ENCODE results near the gene MMEL1. TPM values are rescaled to one million over a fixed set of nuclear protein-coding genes. Genes with fewer than 3 reads are reported as not detected.

MMEL1 gene
- total and polyA plus RNA-seq, 4 experiments from 2014 or later: 0.67 to 8.1 (median 3.2) TPM

- CTCF ChIA-PET (ENCODE audit: partially characterized antibody): no interaction called here
- no peaks in the 10 kb centered on the region for H3K27me3 ChIP-seq (ENCODE audit: insufficient read depth, low read length)
- no peaks in the 10 kb centered on the region for H3K36me3 ChIP-seq (ENCODE audit: insufficient read depth, low read length)
- Mint-ChIP-seq H3K27me3 (peaks cover 8 to 9% of the 10 kb centered on the region in 2 donors), H3K4me1 (no peaks in the 10 kb centered on the region), H3K36me3 (peaks cover 5 to 15% of the 10 kb centered on the region in 2 donors), H3K9me3 (peaks cover 6 to 37% (median 32%) of the 10 kb centered on the region in 8 donors), H3K4me3 (no peak overlapping the region), H3K27ac (no peak overlapping the region)
- intact Hi-C loops (cut with micrococcal nuclease): no loop called here
- H3K4me3 ChIP-seq (ENCODE audit: low read length in 2 of 2): no peak overlapping the region
- POLR2A ChIA-PET (ENCODE audit: partially characterized antibody): no interaction called here
- H3K4me1 ChIP-seq (ENCODE audit: insufficient read depth, low read length): no peaks in the 10 kb centered on the region
- no peak for DNase-seq
- peaks cover 0 to 7% of the 10 kb centered on the region in 2 donors for H3K9me3 ChIP-seq (ENCODE audit: control insufficient read depth in 1 of 2, low read length in 2 of 2)
- H3K27ac ChIP-seq (ENCODE audit: low read depth, low read length): no peak overlapping the region
Observed at GRCh38 chr1:2611621-2612437, 21.0 kb downstream of the MMEL1 start.

DNA sequence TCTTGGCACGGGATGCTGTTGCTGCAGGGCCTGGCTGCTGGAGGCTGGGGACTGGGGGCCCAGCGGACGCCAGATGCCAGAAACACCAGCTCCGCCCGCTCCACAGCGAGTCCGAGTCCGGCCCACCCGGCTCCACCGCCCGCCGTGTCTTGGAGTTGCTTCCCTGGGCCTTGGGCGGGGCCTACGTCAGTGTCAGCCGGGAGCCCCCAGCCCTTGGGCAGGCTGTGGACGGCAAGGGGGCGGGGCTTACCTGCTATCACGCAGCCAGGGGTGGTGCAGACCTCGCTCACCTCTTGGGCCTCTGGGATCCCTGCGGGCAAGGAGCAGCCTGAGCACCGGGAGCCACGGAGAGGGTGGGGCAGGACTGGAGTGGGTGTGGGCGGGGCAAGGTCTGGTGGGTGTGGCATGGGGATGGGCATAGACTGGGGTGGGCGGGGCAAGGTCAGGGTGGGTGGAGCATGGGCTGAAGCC lies 21.8 kb downstream of the MMEL1 start:
- H3K27me3 ChIP-seq (ENCODE audit: insufficient read depth, low read length): no peaks in the 10 kb centered on the region
- no peak for DNase-seq
- H3K36me3 ChIP-seq (ENCODE audit: insufficient read depth, low read length): no peaks in the 10 kb centered on the region
- Mint-ChIP-seq H3K9me3 (peaks cover 3 to 29% (median 25%) of the 10 kb centered on the region in 8 donors), H3K4me1 (no peaks in the 10 kb centered on the region), H3K27ac (no peak overlapping the region), H3K36me3 (peaks cover 5 to 15% of the 10 kb centered on the region in 2 donors), H3K4me3 (no peak overlapping the region), H3K27me3 (peaks cover 4 to 5% of the 10 kb centered on the region in 2 donors)
- POLR2A ChIA-PET (ENCODE audit: partially characterized antibody): no interaction called here
- H3K9me3 ChIP-seq (ENCODE audit: control insufficient read depth in 1 of 2, low read length in 2 of 2): peaks cover 0 to 4% of the 10 kb centered on the region in 2 donors
- CTCF ChIA-PET (ENCODE audit: partially characterized antibody): no interaction called here
- no peaks in the 10 kb centered on the region for H3K4me1 ChIP-seq (ENCODE audit: insufficient read depth, low read length)
- intact Hi-C loops (cut with micrococcal nuclease): no loop called here
- no peak overlapping the region for H3K4me3 ChIP-seq (ENCODE audit: low read length in 2 of 2)
- no peak overlapping the region for H3K27ac ChIP-seq (ENCODE audit: low read depth, low read length)

GRCh38 chr1:2610036-2610959 lies 22.5 kb downstream of the MMEL1 start:
- no peak overlapping the region for H3K27ac Mint-ChIP-seq
- peaks cover 4 to 5% of the 10 kb centered on the region in 2 donors for H3K27me3 Mint-ChIP-seq
- intact Hi-C loops (cut with micrococcal nuclease): loop anchor here (1.0 kb wide), 1 partner anchor 13 kb away; no protein-coding TSS in a partner anchor
- H3K4me1 Mint-ChIP-seq: no peaks in the 10 kb centered on the region
- peaks cover 2 to 14% of the 10 kb centered on the region in 2 donors for H3K36me3 Mint-ChIP-seq
- H3K36me3 ChIP-seq (ENCODE audit: insufficient read depth, low read length): no peaks in the 10 kb centered on the region
- peaks cover 2 to 22% (median 19%) of the 10 kb centered on the region in 8 donors for H3K9me3 Mint-ChIP-seq
- ChIA-PET CTCF (ENCODE audit: partially characterized antibody) (no interaction called here), POLR2A (ENCODE audit: partially characterized antibody) (no interaction called here)
- H3K27me3 ChIP-seq (ENCODE audit: insufficient read depth, low read length): no peaks in the 10 kb centered on the region
- no peak overlapping the region for H3K4me3 Mint-ChIP-seq
- H3K4me3 ChIP-seq (ENCODE audit: low read length in 2 of 2): no peak overlapping the region
- H3K9me3 ChIP-seq (ENCODE audit: control insufficient read depth in 1 of 2, low read length in 2 of 2): peaks cover 0 to 2% of the 10 kb centered on the region in 2 donors
- no peak overlapping the region for H3K27ac ChIP-seq (ENCODE audit: low read depth, low read length)
- H3K4me1 ChIP-seq (ENCODE audit: insufficient read depth, low read length): no peaks in the 10 kb centered on the region
- no peak for DNase-seq

DNA sequence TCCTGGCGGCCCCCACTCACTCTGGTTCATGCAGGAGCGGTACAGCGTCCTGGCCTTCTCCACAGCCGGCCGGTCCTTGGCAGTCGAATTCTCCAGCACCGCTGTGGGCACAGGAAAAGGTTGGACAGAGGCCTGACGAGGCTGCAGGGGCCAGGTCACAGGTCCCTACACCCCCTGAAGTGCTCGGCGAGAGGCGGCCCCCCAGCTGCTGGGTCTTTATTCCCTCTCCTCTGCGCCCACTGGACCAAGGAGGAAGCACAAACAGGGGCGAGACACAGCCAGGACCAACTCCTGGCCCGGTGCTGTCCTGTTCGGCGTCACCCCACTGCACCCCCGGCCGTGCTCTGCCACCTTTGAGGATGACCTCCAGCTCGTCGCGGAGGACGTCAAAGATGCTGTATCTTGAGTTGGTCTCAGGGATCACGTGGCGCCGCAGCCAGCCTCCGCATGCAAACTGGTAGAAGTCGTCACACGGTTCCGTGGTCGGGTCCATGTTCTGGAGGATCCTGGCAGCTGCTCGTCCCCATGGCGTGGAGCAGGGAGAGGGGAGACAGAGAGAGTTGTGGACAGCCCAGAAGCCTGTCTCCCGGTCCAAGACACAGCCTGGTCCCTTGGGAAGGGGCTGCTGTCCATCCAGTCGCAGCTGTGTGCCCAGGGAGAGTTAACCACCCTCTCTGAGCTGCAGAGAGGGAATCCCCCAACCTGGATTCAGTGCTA lies 23.3 kb downstream of the MMEL1 start:
- intact Hi-C loops (cut with micrococcal nuclease): loop anchor here (1.0 kb wide), 1 partner anchor 12 kb away; no protein-coding TSS in a partner anchor
- no peaks in the 10 kb centered on the region for H3K4me1 ChIP-seq (ENCODE audit: insufficient read depth, low read length)
- ChIA-PET POLR2A (ENCODE audit: partially characterized antibody) (no interaction called here), CTCF (ENCODE audit: partially characterized antibody) (no interaction called here)
- no peaks in the 10 kb centered on the region for H3K9me3 ChIP-seq (ENCODE audit: control insufficient read depth in 1 of 2, low read length in 2 of 2)
- Mint-ChIP-seq H3K27me3 (peaks cover 3 to 5% of the 10 kb centered on the region in 2 donors), H3K9me3 (peaks cover 0 to 17% (median 12%) of the 10 kb centered on the region in 8 donors), H3K4me3 (no peak overlapping the region), H3K27ac (no peak overlapping the region), H3K36me3 (peaks cover 0 to 6% of the 10 kb centered on the region in 2 donors), H3K4me1 (no peaks in the 10 kb centered on the region)
- DNase-seq: no peak
- no peaks in the 10 kb centered on the region for H3K36me3 ChIP-seq (ENCODE audit: insufficient read depth, low read length)
- no peak overlapping the region for H3K27ac ChIP-seq (ENCODE audit: low read depth, low read length)
- H3K4me3 ChIP-seq (ENCODE audit: low read length in 2 of 2): no peak overlapping the region
- H3K27me3 ChIP-seq (ENCODE audit: insufficient read depth, low read length): no peaks in the 10 kb centered on the region

DNA sequence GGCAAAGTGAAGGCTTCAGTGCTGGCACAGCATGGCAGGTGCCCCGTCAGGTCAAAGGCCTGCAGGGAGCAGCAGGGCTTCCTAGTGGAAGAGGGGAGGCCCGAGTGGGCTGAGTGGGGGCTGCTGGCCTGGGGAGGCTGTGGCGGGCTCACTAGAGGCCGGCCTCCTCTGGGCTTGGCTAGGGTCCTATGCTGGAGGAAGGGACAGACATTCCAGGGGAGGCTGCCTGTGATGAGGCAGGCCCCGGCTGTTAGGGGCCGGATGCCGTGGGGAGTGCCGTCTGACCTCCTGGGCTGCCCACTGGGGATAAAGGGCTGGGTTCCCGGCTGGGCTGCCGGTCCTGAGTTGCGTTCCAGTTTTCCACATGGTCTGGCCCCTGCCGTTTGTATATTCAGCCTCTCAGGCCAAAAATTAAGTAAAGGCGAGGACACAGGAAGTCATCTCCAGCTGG lies 25.1 kb downstream of the MMEL1 start:
- Mint-ChIP-seq H3K4me3 (no peak overlapping the region), H3K36me3 (no peaks in the 10 kb centered on the region), H3K27ac (no peak overlapping the region), H3K4me1 (no peaks in the 10 kb centered on the region), H3K27me3 (no peaks in the 10 kb centered on the region), H3K9me3 (peaks cover 0 to 2% (median 0%) of the 10 kb centered on the region in 8 donors)
- Histone ChIP-seq H3K27ac (ENCODE audit: low read depth, low read length) (no peak overlapping the region), H3K9me3 (ENCODE audit: control insufficient read depth in 1 of 2, low read length in 2 of 2) (no peaks in the 10 kb centered on the region), H3K4me3 (ENCODE audit: low read length in 2 of 2) (no peak overlapping the region), H3K36me3 (ENCODE audit: insufficient read depth, low read length) (no peaks in the 10 kb centered on the region), H3K27me3 (ENCODE audit: insufficient read depth, low read length) (no peaks in the 10 kb centered on the region), H3K4me1 (ENCODE audit: insufficient read depth, low read length) (no peaks in the 10 kb centered on the region)
- no peak for DNase-seq
- intact Hi-C loops (cut with micrococcal nuclease): no loop called here
- CTCF ChIA-PET (ENCODE audit: partially characterized antibody): no interaction called here
- POLR2A ChIA-PET (ENCODE audit: partially characterized antibody): no interaction called here

GRCh38 chr1:2606881-2607621 lies 25.8 kb downstream of the MMEL1 start:
- Histone ChIP-seq H3K4me3 (ENCODE audit: low read length in 2 of 2) (no peak overlapping the region), H3K36me3 (ENCODE audit: insufficient read depth, low read length) (no peaks in the 10 kb centered on the region), H3K27me3 (ENCODE audit: insufficient read depth, low read length) (no peaks in the 10 kb centered on the region), H3K9me3 (ENCODE audit: control insufficient read depth in 1 of 2, low read length in 2 of 2) (no peaks in the 10 kb centered on the region), H3K4me1 (ENCODE audit: insufficient read depth, low read length) (no peaks in the 10 kb centered on the region), H3K27ac (ENCODE audit: low read depth, low read length) (no peak overlapping the region)
- no peak overlapping the region for H3K4me3 Mint-ChIP-seq
- intact Hi-C loops (cut with micrococcal nuclease): no loop called here
- H3K27ac Mint-ChIP-seq: no peak overlapping the region
- no peaks in the 10 kb centered on the region for H3K4me1 Mint-ChIP-seq
- CTCF ChIA-PET (ENCODE audit: partially characterized antibody): no interaction called here
- POLR2A ChIA-PET (ENCODE audit: partially characterized antibody): no interaction called here
- no peaks in the 10 kb centered on the region for H3K36me3 Mint-ChIP-seq
- peaks cover 0 to 2% of the 10 kb centered on the region in 2 donors for H3K27me3 Mint-ChIP-seq
- peaks cover 0 to 3% (median 0%) of the 10 kb centered on the region in 8 donors for H3K9me3 Mint-ChIP-seq
- DNase-seq: no peak
